SK-N-SH (cell line): ENCODE data around the gene KCTD4. TPM values are rescaled to one million over a fixed set of nuclear protein-coding genes. Genes with fewer than 3 reads are reported as not detected.

ENCODE experiments used
- CTCF ChIA-PET: fragments of 300-600, 350-600 bp; formaldehyde crosslinking; extraction: SDS; loops from one replicate; lab custom pipeline; 2021; lab: Yijun Ruan, JAX
- POLR2A ChIA-PET: fragments of 350-600 bp; sonication (Branson Sonifier 250); formaldehyde crosslinking; extraction: SDS; loops from one replicate; lab custom pipeline; 2020; ENCODE audit warnings: antibody characterized with exemption, inconsistent platforms; lab: Yijun Ruan, JAX
- DNase-seq: peaks from one replicate; pipeline ENCODE4 v3.0.0; 2012
- H2AFZ ChIP-seq: fragments of 200-600 bp; sonication (generic); 2 replicates; pipeline ENCODE4 v1.8.1; 2016; ENCODE audit warnings: antibody characterized with exemption, mild to moderate bottlenecking, low read depth
- H3F3A ChIP-seq: fragments of 200-600 bp; sonication (generic); replicated peaks from 2 replicates; pipeline ENCODE3; 2016; ENCODE audit warnings: antibody characterized with exemption, mild to moderate bottlenecking; ENCODE audit not compliant: insufficient read depth
- H3K27ac ChIP-seq, 2 experiments: fragments of 200-500 bp in 1 of 2; fragments of 200-600 bp in 1 of 2; sonication (Bioruptor generic) in 1 of 2; sonication (generic), shearing (Covaris generic) in 1 of 2; 2 replicates each; pipeline versions ENCODE4 v1.5.1 to v1.6.1; 2014 to 2016; ENCODE audit warnings: low read depth in 2 of 2, inconsistent platforms in 1 of 2, low read length in 1 of 2, mild to moderate bottlenecking in 1 of 2, mixed read lengths in 1 of 2
- H3K27me3 ChIP-seq: fragments of 200-600 bp; sonication (generic), shearing (Covaris generic); 2 replicates; pipeline ENCODE4 v1.6.1; 2016; ENCODE audit warnings: mixed run types; ENCODE audit not compliant: insufficient read depth
- H3K36me3 ChIP-seq, 2 experiments: fragments of 200-500 bp in 1 of 2; fragments of 200-600 bp in 1 of 2; sonication (Bioruptor generic) in 1 of 2; sonication (generic) in 1 of 2; replicated peaks in 1 of 2; 2 replicates each; pipeline versions ENCODE3 to v1.5.1; 2014 to 2016; ENCODE audit warnings: low read length in 1 of 2, mild to moderate bottlenecking in 1 of 2; ENCODE audit not compliant: insufficient read depth in 2 of 2, control insufficient read depth in 1 of 2
- H3K4me1 ChIP-seq, 2 experiments: fragments of 200-500 bp in 1 of 2; fragments of 200-600 bp in 1 of 2; sonication (Bioruptor generic) in 1 of 2; sonication (generic), shearing (Covaris generic) in 1 of 2; 2 replicates each; pipeline versions ENCODE4 v1.5.1 to v1.6.1; 2014 to 2016; ENCODE audit warnings: low read depth in 1 of 2, low read length in 1 of 2, mixed run types in 1 of 2; ENCODE audit not compliant: insufficient read depth in 2 of 2, control insufficient read depth in 1 of 2
- H3K4me2 ChIP-seq: fragments of 200-600 bp; sonication (generic), shearing (Covaris generic); 2 replicates; pipeline ENCODE4 v1.6.1; 2017; ENCODE audit warnings: mixed run types
- H3K4me3 ChIP-seq, 2 experiments: fragments of 200-500 bp in 1 of 2; fragments of 200-600 bp in 1 of 2; sonication (Bioruptor generic) in 1 of 2; sonication (generic), shearing (Covaris generic) in 1 of 2; 2 replicates each; pipeline versions ENCODE4 v1.5.1 to v1.8.1; 2014 to 2016; ENCODE audit warnings: low read depth in 2 of 2, inconsistent platforms in 1 of 2, low read length in 1 of 2, mild to moderate bottlenecking in 1 of 2, mixed read lengths in 1 of 2, moderate library complexity in 1 of 2
- H3K79me2 ChIP-seq: fragments of 200-600 bp; sonication (generic); 2 replicates; pipeline ENCODE4 v1.8.1; 2017; ENCODE audit warnings: mild to moderate bottlenecking; ENCODE audit not compliant: insufficient read depth
- H3K9ac ChIP-seq: fragments of 200-600 bp; sonication (generic); 2 replicates; pipeline ENCODE4 v1.6.1; 2017; ENCODE audit warnings: mixed run types
- H3K9me2 ChIP-seq: fragments of 200-600 bp; sonication (generic); 2 replicates; pipeline ENCODE4 v1.6.1; 2017; ENCODE audit warnings: mixed run types
- H3K9me3 ChIP-seq: fragments of 200-600 bp; sonication (generic); 2 replicates; pipeline ENCODE4 v1.6.1; 2017; ENCODE audit warnings: mixed run types, mild to moderate bottlenecking, moderate library complexity
- H4K20me1 ChIP-seq: fragments of 200-600 bp; sonication (generic); 2 replicates; pipeline ENCODE4 v1.6.1; 2017; ENCODE audit warnings: mild to moderate bottlenecking, mixed run types; ENCODE audit not compliant: insufficient read depth
- CHD2 ChIP-seq: fragments of 150-350 bp; IDR thresholded peaks from 2 replicates; pipeline ENCODE4 v1.6.1; 2018; ENCODE audit warnings: low read length; ENCODE audit not compliant: partially characterized antibody
- ELF1 ChIP-seq: IDR thresholded peaks from 2 replicates; pipeline ENCODE4 v1.4.0; 2012
- EP300 ChIP-seq, 2 experiments: IDR thresholded peaks; 2 replicates each; pipeline versions ENCODE4 v1.4.0 to v1.6.1; 2012; ENCODE audit warnings: borderline replicate concordance in 1 of 2, low read depth in 1 of 2, low read length in 1 of 2
- EZH2phosphoT487 ChIP-seq: fragments of 200-600 bp; sonication (generic); IDR thresholded peaks from 2 replicates; pipeline ENCODE4 v1.6.1; 2017; ENCODE audit warnings: low read depth, mixed run types, mild to moderate bottlenecking, antibody characterized with exemption, moderate library complexity, borderline replicate concordance
- FOSL2 ChIP-seq: IDR thresholded peaks from 2 replicates; pipeline ENCODE4 v1.4.0; 2012; ENCODE audit warnings: low read depth, mild to moderate bottlenecking, moderate library complexity, borderline replicate concordance
- FOXJ3 ChIP-seq: sonication (generic); formaldehyde crosslinking; IDR thresholded peaks from 2 replicates; pipeline ENCODE4 v1.5.1; 2020; ENCODE audit warnings: mild to moderate bottlenecking, missing genetic modification reagents
- FOXM1 ChIP-seq: IDR thresholded peaks from 2 replicates; pipeline ENCODE4 v1.4.0; 2012; ENCODE audit warnings: low read depth, mild to moderate bottlenecking
- GABPA ChIP-seq: IDR thresholded peaks from 2 replicates; pipeline ENCODE4 v1.4.0; 2012; ENCODE audit warnings: low read depth, mild to moderate bottlenecking
- JUND ChIP-seq: IDR thresholded peaks from 2 replicates; pipeline ENCODE4 v1.4.0; 2012
- MEF2A ChIP-seq: IDR thresholded peaks from 2 replicates; pipeline ENCODE4 v1.4.0; 2012; ENCODE audit warnings: low read depth, borderline replicate concordance
- MXI1 ChIP-seq: IDR thresholded peaks from 2 replicates; pipeline ENCODE4 v1.6.1; 2012; ENCODE audit warnings: mild to moderate bottlenecking, low read depth, low read length, improper control_type of control experiment
- NFIC ChIP-seq: IDR thresholded peaks from 2 replicates; pipeline ENCODE4 v1.4.0; 2012; ENCODE audit warnings: borderline replicate concordance
- NRF1 ChIP-seq: IDR thresholded peaks from 2 replicates; pipeline ENCODE4 v1.6.1; 2012; ENCODE audit warnings: low read depth, mild to moderate bottlenecking, low read length
- POLR2AphosphoS5 ChIP-seq: IDR thresholded peaks from 2 replicates; pipeline ENCODE4 v1.6.1; 2012; ENCODE audit warnings: low read depth, low read length
- RAD21 ChIP-seq: IDR thresholded peaks from 2 replicates; pipeline ENCODE4 v1.6.1; 2012; ENCODE audit warnings: mild to moderate bottlenecking, low read length
- RCOR1 ChIP-seq: fragments of 150-350 bp; IDR thresholded peaks from 2 replicates; pipeline ENCODE4 v1.6.1; 2017; ENCODE audit warnings: antibody characterized with exemption, low read length
- RFX5 ChIP-seq: IDR thresholded peaks from 2 replicates; pipeline ENCODE4 v1.6.1; 2012; ENCODE audit warnings: mild to moderate bottlenecking, improper control_type of control experiment, low read length
- RXRA ChIP-seq: IDR thresholded peaks from 2 replicates; pipeline ENCODE4 v1.4.0; 2012; ENCODE audit warnings: low read depth, mild to moderate bottlenecking, borderline replicate concordance
- SIN3A ChIP-seq: IDR thresholded peaks from 2 replicates; pipeline ENCODE4 v1.6.1; 2012; ENCODE audit warnings: low read depth, mild to moderate bottlenecking, low read length, moderate library complexity, borderline replicate concordance
- TAF1 ChIP-seq: IDR thresholded peaks from 2 replicates; pipeline ENCODE4 v1.6.1; 2012; ENCODE audit warnings: low read depth, mild to moderate bottlenecking, low read length, moderate library complexity, borderline replicate concordance
- TEAD4 ChIP-seq: IDR thresholded peaks from 2 replicates; pipeline ENCODE4 v1.4.0; 2012; ENCODE audit warnings: mild to moderate bottlenecking, borderline replicate concordance; ENCODE audit not compliant: insufficient read depth
- YY1 ChIP-seq: IDR thresholded peaks from 2 replicates; pipeline ENCODE4 v1.4.0; 2012; ENCODE audit warnings: low read depth, mild to moderate bottlenecking
- polyA plus RNA-seq, 3 experiments: library from polyadenylated mRNA; depleted of rRNA; stranded (reverse); fragments of >200 nt; gene quantifications; 2 replicates each; pipeline ENCODE4 v1.2.3, GENCODE V29; 2012
- TF ChIP-seq, protein P1 (sequence below): fragments of 150-350 bp; IDR thresholded peaks from 2 replicates; pipeline ENCODE4 v1.6.1; 2017; ENCODE audit warnings: antibody characterized with exemption, low read length, low read depth, borderline replicate concordance
- TF ChIP-seq, protein P2 (sequence below): IDR thresholded peaks from 2 replicates; pipeline ENCODE4 v1.4.0; 2012; ENCODE audit warnings: low read depth
- TF ChIP-seq, protein P3 (sequence below): IDR thresholded peaks from 2 replicates; pipeline ENCODE4 v1.6.1; 2012; ENCODE audit warnings: mild to moderate bottlenecking, low read depth, low read length, moderate library complexity
- TF ChIP-seq, protein P4 (sequence below): IDR thresholded peaks from 2 replicates; pipeline ENCODE4; 2012
- TF ChIP-seq, protein P5 (sequence below): fragments of 150-350 bp; IDR thresholded peaks from 2 replicates; pipeline ENCODE4 v1.6.1; 2016; ENCODE audit warnings: mild to moderate bottlenecking, low read depth, low read length

KCTD4 gene
- polyA plus RNA-seq, 1 of the 3 experiments (the other 2 are of a cell fraction) = 0.56 TPM

DNA sequence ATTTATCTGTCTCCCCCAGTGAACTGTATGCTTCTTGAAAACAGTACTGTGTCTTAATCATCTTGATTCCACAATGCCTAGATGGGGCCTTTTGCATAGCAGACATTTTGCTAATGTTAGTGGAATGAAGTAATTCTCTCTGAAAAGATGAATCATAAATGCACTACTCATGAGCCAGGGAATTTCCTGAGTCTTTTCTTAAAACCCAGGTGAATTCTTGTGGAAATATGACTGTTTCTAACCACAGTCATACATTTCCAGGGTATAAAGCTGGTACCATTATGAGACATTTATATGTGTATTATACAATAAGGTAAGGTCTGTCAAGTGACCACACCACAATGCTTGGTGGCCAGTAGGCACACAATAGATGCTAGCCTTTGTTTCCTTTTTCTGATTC is 5.5 kb upstream of the KCTD4 start:
- no peaks in the 10 kb centered on the region for H3K27me3 ChIP-seq
- H2AFZ ChIP-seq = no peak overlapping the region
- H3K4me1 ChIP-seq = peaks cover 2 to 26% of the 10 kb centered on the region in 2 experiments
- peaks cover 41% of the 10 kb centered on the region for H3F3A ChIP-seq
- DNase-seq = no peak
- H3K4me3 ChIP-seq = peak overlapping the region in 1 of 2 experiments; percentile 35; a peak in 1 of 4 replicates
- ChIA-PET POLR2A (no interaction called here), CTCF (interaction anchor here (1.2 to 1.8 kb wide), 4 partner anchors 13 to 75 kb away, joined by 3 to 6 read pairs (median 4); no protein-coding TSS in a partner anchor)
- H3K9me2 ChIP-seq = no peaks in the 10 kb centered on the region
- H3K9ac ChIP-seq = peak overlapping the region; percentile 60
- H3K79me2 ChIP-seq = peaks cover 22% of the 10 kb centered on the region
- peaks cover 6 to 10% of the 10 kb centered on the region in 2 experiments for H3K36me3 ChIP-seq
- H3K4me2 ChIP-seq = peak overlapping the region; percentile 59
- no peaks in the 10 kb centered on the region for H4K20me1 ChIP-seq
- peak overlapping the region; percentile 81 to 94 for H3K27ac ChIP-seq
- H3K9me3 ChIP-seq = no peaks in the 10 kb centered on the region
- TF ChIP-seq, protein P1, sequence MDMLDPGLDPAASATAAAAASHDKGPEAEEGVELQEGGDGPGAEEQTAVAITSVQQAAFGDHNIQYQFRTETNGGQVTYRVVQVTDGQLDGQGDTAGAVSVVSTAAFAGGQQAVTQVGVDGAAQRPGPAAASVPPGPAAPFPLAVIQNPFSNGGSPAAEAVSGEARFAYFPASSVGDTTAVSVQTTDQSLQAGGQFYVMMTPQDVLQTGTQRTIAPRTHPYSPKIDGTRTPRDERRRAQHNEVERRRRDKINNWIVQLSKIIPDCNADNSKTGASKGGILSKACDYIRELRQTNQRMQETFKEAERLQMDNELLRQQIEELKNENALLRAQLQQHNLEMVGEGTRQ = no peak
- TF ChIP-seq RAD21 (no peak), GABPA (no peak), MEF2A (peak; percentile 35; the same call in 1 of the 2 replicates), MXI1 (no peak), NRF1 (no peak), TEAD4 (peak; percentile 99), POLR2AphosphoS5 (peak; percentile 90; the same call in 1 of the 2 replicates), NFIC (peak; percentile 89), SIN3A (no peak; the same call in 1 of the 2 replicates), EP300 (IDR thresholded peaks at IDR 0.05; ENCODE audit: borderline replicate concordance in 1 of 2, low read depth in 1 of 2, low read length in 1 of 2) (peak in 1 of 2 experiments; percentile 98; a peak in 3 of 4 replicates), ELF1 (no peak; the same call in 1 of the 2 replicates), TAF1 (no peak), RXRA (peak; percentile 83; the same call in 1 of the 2 replicates), RFX5 (no peak), JUND (peak; percentile 99), FOSL2 (peak; percentile 99), FOXJ3 (no peak), CHD2 (no peak), EZH2phosphoT487 (no peak), RCOR1 (no peak), FOXM1 (peak; percentile 80; the same call in 1 of the 2 replicates), YY1 (peak; percentile 77; the same call in 1 of the 2 replicates)
- TF ChIP-seq, protein P2, sequence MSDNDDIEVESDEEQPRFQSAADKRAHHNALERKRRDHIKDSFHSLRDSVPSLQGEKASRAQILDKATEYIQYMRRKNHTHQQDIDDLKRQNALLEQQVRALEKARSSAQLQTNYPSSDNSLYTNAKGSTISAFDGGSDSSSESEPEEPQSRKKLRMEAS = peak; percentile 49; the same call in 1 of the 2 replicates
- TF ChIP-seq, protein P3, sequence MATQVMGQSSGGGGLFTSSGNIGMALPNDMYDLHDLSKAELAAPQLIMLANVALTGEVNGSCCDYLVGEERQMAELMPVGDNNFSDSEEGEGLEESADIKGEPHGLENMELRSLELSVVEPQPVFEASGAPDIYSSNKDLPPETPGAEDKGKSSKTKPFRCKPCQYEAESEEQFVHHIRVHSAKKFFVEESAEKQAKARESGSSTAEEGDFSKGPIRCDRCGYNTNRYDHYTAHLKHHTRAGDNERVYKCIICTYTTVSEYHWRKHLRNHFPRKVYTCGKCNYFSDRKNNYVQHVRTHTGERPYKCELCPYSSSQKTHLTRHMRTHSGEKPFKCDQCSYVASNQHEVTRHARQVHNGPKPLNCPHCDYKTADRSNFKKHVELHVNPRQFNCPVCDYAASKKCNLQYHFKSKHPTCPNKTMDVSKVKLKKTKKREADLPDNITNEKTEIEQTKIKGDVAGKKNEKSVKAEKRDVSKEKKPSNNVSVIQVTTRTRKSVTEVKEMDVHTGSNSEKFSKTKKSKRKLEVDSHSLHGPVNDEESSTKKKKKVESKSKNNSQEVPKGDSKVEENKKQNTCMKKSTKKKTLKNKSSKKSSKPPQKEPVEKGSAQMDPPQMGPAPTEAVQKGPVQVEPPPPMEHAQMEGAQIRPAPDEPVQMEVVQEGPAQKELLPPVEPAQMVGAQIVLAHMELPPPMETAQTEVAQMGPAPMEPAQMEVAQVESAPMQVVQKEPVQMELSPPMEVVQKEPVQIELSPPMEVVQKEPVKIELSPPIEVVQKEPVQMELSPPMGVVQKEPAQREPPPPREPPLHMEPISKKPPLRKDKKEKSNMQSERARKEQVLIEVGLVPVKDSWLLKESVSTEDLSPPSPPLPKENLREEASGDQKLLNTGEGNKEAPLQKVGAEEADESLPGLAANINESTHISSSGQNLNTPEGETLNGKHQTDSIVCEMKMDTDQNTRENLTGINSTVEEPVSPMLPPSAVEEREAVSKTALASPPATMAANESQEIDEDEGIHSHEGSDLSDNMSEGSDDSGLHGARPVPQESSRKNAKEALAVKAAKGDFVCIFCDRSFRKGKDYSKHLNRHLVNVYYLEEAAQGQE = no peak
- TF ChIP-seq, protein P4, sequence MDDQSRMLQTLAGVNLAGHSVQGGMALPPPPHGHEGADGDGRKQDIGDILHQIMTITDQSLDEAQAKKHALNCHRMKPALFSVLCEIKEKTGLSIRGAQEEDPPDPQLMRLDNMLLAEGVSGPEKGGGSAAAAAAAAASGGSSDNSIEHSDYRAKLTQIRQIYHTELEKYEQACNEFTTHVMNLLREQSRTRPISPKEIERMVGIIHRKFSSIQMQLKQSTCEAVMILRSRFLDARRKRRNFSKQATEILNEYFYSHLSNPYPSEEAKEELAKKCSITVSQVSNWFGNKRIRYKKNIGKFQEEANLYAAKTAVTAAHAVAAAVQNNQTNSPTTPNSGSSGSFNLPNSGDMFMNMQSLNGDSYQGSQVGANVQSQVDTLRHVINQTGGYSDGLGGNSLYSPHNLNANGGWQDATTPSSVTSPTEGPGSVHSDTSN = peak; percentile 77
- TF ChIP-seq, protein P5, sequence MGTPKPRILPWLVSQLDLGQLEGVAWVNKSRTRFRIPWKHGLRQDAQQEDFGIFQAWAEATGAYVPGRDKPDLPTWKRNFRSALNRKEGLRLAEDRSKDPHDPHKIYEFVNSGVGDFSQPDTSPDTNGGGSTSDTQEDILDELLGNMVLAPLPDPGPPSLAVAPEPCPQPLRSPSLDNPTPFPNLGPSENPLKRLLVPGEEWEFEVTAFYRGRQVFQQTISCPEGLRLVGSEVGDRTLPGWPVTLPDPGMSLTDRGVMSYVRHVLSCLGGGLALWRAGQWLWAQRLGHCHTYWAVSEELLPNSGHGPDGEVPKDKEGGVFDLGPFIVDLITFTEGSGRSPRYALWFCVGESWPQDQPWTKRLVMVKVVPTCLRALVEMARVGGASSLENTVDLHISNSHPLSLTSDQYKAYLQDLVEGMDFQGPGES = no peak
